EL (cell line): Measurements from ENCODE around the gene TUT4.

Experiments
- DNase-seq: peaks from one replicate; pipeline ENCODE4 v3.0.0-alpha.2; 2016

TUT4 gene

GRCh38 chr1:52460694-52461093 is 92.2 kb downstream of the TUT4 start:
- peak; percentile 15 for DNase-seq

- no peak for DNase-seq
These were observed 97.2 kb downstream of the TUT4 start for GRCh38 chr1:52455686-52456085.

- no peak for DNase-seq
These were observed 98.1 kb downstream of the TUT4 start for GRCh38 chr1:52454779-52455178.

- no peak for DNase-seq
These were observed 98.8 kb downstream of the TUT4 start for GRCh38 chr1:52454127-52454526.

- DNase-seq = no peak
These were observed 108.4 kb downstream of the TUT4 start for GRCh38 chr1:52444463-52444862.

GRCh38 chr1:52439976-52440375 is 112.9 kb downstream of the TUT4 start:
- DNase-seq = no peak

GRCh38 chr1:52436817-52437216 is 116.1 kb downstream of the TUT4 start:
- DNase-seq = no peak

- no peak for DNase-seq
These were observed 117.2 kb downstream of the TUT4 start for GRCh38 chr1:52435650-52436049.

- no peak for DNase-seq
These were observed 117.7 kb downstream of the TUT4 start for GRCh38 chr1:52435211-52435610.

- no peak for DNase-seq
These were observed 120.1 kb downstream of the TUT4 start for GRCh38 chr1:52432807-52433206.

GRCh38 chr1:52427152-52427551 is 125.7 kb downstream of the TUT4 start:
- DNase-seq = no peak

- peak; percentile 48 for DNase-seq
These were observed 126.5 kb downstream of the TUT4 start for GRCh38 chr1:52426371-52426770.

- peak; percentile 30 for DNase-seq
These were observed 128.1 kb downstream of the TUT4 start for GRCh38 chr1:52424813-52425212.

- DNase-seq = peak; percentile 29
These were observed 128.7 kb downstream of the TUT4 start for GRCh38 chr1:52424231-52424636.

GRCh38 chr1:52423771-52424170 is 129.1 kb downstream of the TUT4 start:
- DNase-seq = no peak

GRCh38 chr1:52423055-52423454 is 129.8 kb downstream of the TUT4 start:
- no peak for DNase-seq

- no peak for DNase-seq
These were observed 132.2 kb downstream of the TUT4 start for GRCh38 chr1:52420713-52421112.

GRCh38 chr1:52416811-52417210 is 136.1 kb downstream of the TUT4 start:
- DNase-seq = no peak

GRCh38 chr1:52414942-52415341 is 137.9 kb downstream of the TUT4 start:
- DNase-seq = no peak

GRCh38 chr1:52413410-52413989 is 139.4 kb downstream of the TUT4 start:
- no peak for DNase-seq

- DNase-seq = no peak
These were observed 147.9 kb downstream of the TUT4 start for GRCh38 chr1:52404975-52405338.

GRCh38 chr1:52404116-52404974 is 148.5 kb downstream of the TUT4 start, which contains the start of the genes ORC1 and PRPF38A:
Gene ORC1 (minus strand): TSS chr1:52404423. CDS start chr1:52402223, 2,200 bp downstream.
Gene PRPF38A (plus strand): TSS chr1:52404602. CDS start chr1:52404750, 148 bp downstream.
- peak; percentile 97 for DNase-seq

- DNase-seq = peak; percentile 85
These were observed 149.3 kb downstream of the TUT4 start for GRCh38 chr1:52403566-52404115.

- no peak for DNase-seq
These were observed 150.0 kb downstream of the TUT4 start for GRCh38 chr1:52402860-52403240.
